Gastroesophageal sphincter (tissue), 4 donors: ENCODE measurements around the gene SNX32. TPM values are rescaled to one million over a fixed set of nuclear protein-coding genes. Genes with fewer than 3 reads are reported as not detected.

Experiments used
- ATAC-seq: fragments of 150-250 bp; one replicate; pipeline ENCODE4 v1.9.1; 2016; ENCODE audit warnings: mild to moderate bottlenecking, moderate library complexity
- H3K27ac ChIP-seq, 4 donors: fragments of 200-600 bp; sonication (generic) in 3 of 4; 1 replicate in 3 of 4; 2 replicates in 1 of 4; pipeline ENCODE4 v1.5.1; 2016 to 2019
- H3K27me3 ChIP-seq: fragments of 200-600 bp; sonication (generic); one replicate; pipeline ENCODE4 v1.5.1; 2019
- H3K36me3 ChIP-seq, 2 donors: fragments of 200-600 bp; sonication (generic); one replicate each; pipeline ENCODE4 v1.5.1; 2019; ENCODE audit warnings: control low read depth in 1 of 2
- H3K4me1 ChIP-seq, 3 donors: fragments of 200-600 bp; sonication (generic); 1 replicate in 2 of 3; 2 replicates in 1 of 3; pipeline ENCODE4 v1.5.1; 2016 to 2019; ENCODE audit warnings: control low read depth in 2 of 3
- H3K4me3 ChIP-seq, 2 donors: fragments of 200-600 bp; sonication (generic); one replicate each; pipeline ENCODE4 v1.5.1; 2019; ENCODE audit warnings: mild to moderate bottlenecking in 1 of 2, moderate library complexity in 1 of 2
- H3K9me3 ChIP-seq, 3 donors: fragments of 200-600 bp; sonication (generic); one replicate each; pipeline ENCODE4 v1.5.1; 2017 to 2019; ENCODE audit warnings: control low read depth in 2 of 3
- CTCF ChIP-seq, 4 experiments: fragments of 200-600 bp in 2 of 4; fragments of 450-650 bp in 2 of 4; sonication (generic) in 1 of 4; IDR thresholded peaks; one replicate each; pipeline ENCODE4 v1.5.1; 2017 to 2019; ENCODE audit warnings: antibody characterized with exemption in 4 of 4, mild to moderate bottlenecking in 2 of 4, moderate library complexity in 2 of 4
- EP300 ChIP-seq: sonication (generic); formaldehyde crosslinking; IDR thresholded peaks from one replicate; pipeline ENCODE4 v1.6.1; 2017; ENCODE audit warnings: antibody characterized with exemption, mild to moderate bottlenecking
- POLR2A ChIP-seq, 2 donors: fragments of 450-650 bp; IDR thresholded peaks; one replicate each; pipeline ENCODE4 v1.6.1; 2017; ENCODE audit warnings: antibody characterized with exemption in 2 of 2, mild to moderate bottlenecking in 2 of 2, moderate library complexity in 1 of 2
- POLR2AphosphoS5 ChIP-seq: sonication (generic); formaldehyde crosslinking; IDR thresholded peaks from one replicate; pipeline ENCODE4 v1.6.1; 2017; ENCODE audit warnings: antibody characterized with exemption
- WGBS, 2 donors: methylation state at CpG; one replicate each; pipeline ENCODE4 v1.1.5; 2018; ENCODE audit warnings: low coverage in 1 of 2; 5-methylcytosine and 5-hydroxymethylcytosine counted together
- total RNA-seq, 4 donors: library from RNA; depleted of rRNA; stranded (reverse); fragments of >200 nt; gene quantifications; one replicate each; pipeline ENCODE4 v1.1.0, GENCODE V29; 2016

SNX32 gene
- total RNA-seq, 4 donors from 2014 or later = 0.13 TPM; not detected in 3

GRCh38 chr11:65866509-65867283, 32.9 kb downstream of the SNX32 start:
- H3K27ac ChIP-seq = peak overlapping the region in 2 of 4 donors; percentile 20 to 98
- no peak for ATAC-seq
- 59 to 71% methylated on average over 4 to 5 of the region's 21 CpGs for WGBS, 2 donors
- peaks cover 0 to 73% (median 21%) of the 10 kb centered on the region in 3 donors for H3K4me1 ChIP-seq
- no peaks in the 10 kb centered on the region for H3K27me3 ChIP-seq
- H3K9me3 ChIP-seq = no peaks in the 10 kb centered on the region
- H3K4me3 ChIP-seq = no peak overlapping the region
- H3K36me3 ChIP-seq = peaks cover 0 to 92% of the 10 kb centered on the region in 2 donors
- TF ChIP-seq POLR2A (IDR thresholded peaks at IDR 0.05) = no peak
- TF ChIP-seq EP300 = no peak
- no peak for TF ChIP-seq CTCF (IDR thresholded peaks at IDR 0.05)
- TF ChIP-seq POLR2AphosphoS5 = no peak

- no peak overlapping the region for H3K4me3 ChIP-seq
- no peaks in the 10 kb centered on the region for H3K27me3 ChIP-seq
- peaks cover 0 to 73% (median 17%) of the 10 kb centered on the region in 3 donors for H3K4me1 ChIP-seq
- peak overlapping the region in 3 of 4 donors; percentile 12 to 98 (median 42) for H3K27ac ChIP-seq
- H3K36me3 ChIP-seq = peaks cover 0 to 84% of the 10 kb centered on the region in 2 donors
- no peak for TF ChIP-seq EP300
- TF ChIP-seq POLR2AphosphoS5 = no peak
- no peak for TF ChIP-seq POLR2A (IDR thresholded peaks at IDR 0.05)
- no peak for TF ChIP-seq CTCF (IDR thresholded peaks at IDR 0.05)
- ATAC-seq = no peak
- H3K9me3 ChIP-seq = no peaks in the 10 kb centered on the region
- WGBS, 2 donors = 50 to 72% methylated on average over 4 to 14 of the region's 29 CpGs
Measured at GRCh38 chr11:65867284-65868071, 33.7 kb downstream of the SNX32 start.

GRCh38 chr11:65868076-65868667, 34.4 kb downstream of the SNX32 start:
- Histone ChIP-seq H3K4me1 (peaks cover 0 to 73% (median 17%) of the 10 kb centered on the region in 3 donors), H3K4me3 (no peak overlapping the region), H3K9me3 (no peaks in the 10 kb centered on the region), H3K36me3 (peaks cover 0 to 77% of the 10 kb centered on the region in 2 donors), H3K27me3 (no peaks in the 10 kb centered on the region), H3K27ac (peak overlapping the region in 3 of 4 donors; percentile 12 to 98 (median 42))
- 85% methylated on average over 5 of the region's 19 CpGs; no CpG with 5 or more reads in 1 of the 2 donors for WGBS, 2 donors
- no peak for TF ChIP-seq CTCF (IDR thresholded peaks at IDR 0.05)
- TF ChIP-seq POLR2AphosphoS5 = peak; percentile 25
- ATAC-seq = no peak

GRCh38 chr11:65868907-65869306, 35.1 kb downstream of the SNX32 start:
- 100% methylated on average over 1 of the region's 3 CpGs; no CpG with 5 or more reads in 1 of the 2 donors for WGBS, 2 donors
- Histone ChIP-seq H3K36me3 (peaks cover 0 to 70% of the 10 kb centered on the region in 2 donors), H3K4me1 (peaks cover 0 to 71% (median 17%) of the 10 kb centered on the region in 3 donors), H3K27ac (peak overlapping the region in 2 of 4 donors; percentile 42 to 98), H3K27me3 (no peaks in the 10 kb centered on the region), H3K4me3 (no peak overlapping the region), H3K9me3 (no peaks in the 10 kb centered on the region)
- no peak for ATAC-seq
- TF ChIP-seq CTCF (IDR thresholded peaks at IDR 0.05) (no peak), POLR2AphosphoS5 (no peak), EP300 (no peak), POLR2A (IDR thresholded peaks at IDR 0.05) (no peak)
